HS-27A (cell line): ENCODE data around the gene CASQ1.

Source experiments
- DNase-seq: peaks from one replicate; pipeline ENCODE4 v3.0.0-alpha.2; 2012; ENCODE audit warnings: low read depth, missing footprints

Gene CASQ1

GRCh38 chr1:160168609-160169369 lies 21.6 kb upstream of the CASQ1 start:
- no peak for DNase-seq

DNA sequence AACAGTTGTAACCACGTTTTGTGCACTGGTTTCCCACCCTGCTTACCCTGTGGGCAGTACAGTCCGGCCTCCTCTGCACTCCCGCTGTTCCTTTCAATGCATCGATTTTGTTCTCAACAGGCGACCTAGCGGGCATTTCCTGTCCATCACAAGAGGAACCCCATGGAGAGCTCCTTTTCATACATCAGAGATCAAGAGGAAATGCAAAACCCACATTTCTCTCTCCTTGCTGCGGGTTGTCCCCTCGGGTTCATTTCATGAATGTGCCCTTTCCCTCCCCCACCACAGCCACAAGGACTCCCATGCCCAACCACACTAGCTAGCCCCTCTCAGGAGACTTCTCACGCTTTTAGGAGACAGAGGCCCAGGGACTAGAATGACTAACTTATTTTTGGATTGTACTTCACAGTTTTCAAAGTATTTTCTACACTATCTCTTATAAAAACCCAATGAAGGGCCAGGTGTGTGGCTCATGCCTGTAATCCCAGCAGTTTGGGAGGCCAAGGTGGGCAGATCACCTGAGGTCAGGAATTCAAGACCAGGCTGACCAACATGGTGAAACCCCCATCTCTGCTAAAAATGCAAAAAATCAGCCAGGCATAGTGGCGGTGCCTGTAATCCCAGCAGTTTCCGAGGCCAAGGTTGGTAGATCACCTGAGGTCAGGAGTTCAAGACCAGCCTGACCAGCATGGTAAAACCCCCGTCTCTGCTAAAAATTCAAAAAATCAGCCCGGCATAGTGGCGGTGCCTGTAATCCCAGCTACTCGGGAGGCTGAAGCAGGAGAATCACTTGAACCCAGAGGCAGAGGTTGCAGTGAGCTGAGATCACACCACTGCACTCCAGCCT lies 20.6 kb upstream of the CASQ1 start:
- DNase-seq = no peak

GRCh38 chr1:160171354-160171753 lies 19.0 kb upstream of the CASQ1 start:
- DNase-seq = no peak

DNA sequence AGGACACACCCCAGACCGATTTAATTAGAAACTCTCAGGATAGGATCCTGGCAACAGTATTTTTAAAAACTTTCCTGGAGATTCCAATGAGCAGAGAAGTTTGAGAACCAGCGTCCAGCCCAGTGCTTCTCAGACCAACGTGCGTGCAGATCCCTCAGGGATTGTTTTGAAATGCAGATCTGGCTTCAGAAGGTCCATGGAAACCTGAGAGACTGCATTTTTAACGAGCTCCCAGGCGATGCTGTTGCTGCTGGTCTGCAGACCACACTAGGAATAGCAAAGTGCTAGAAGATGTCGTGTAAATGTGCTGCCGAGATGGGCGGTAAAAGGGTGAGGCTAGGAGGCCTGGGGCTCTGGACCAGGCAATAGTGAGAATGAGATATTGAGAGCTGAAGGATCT lies 18.4 kb upstream of the CASQ1 start:
- DNase-seq = no peak

DNA sequence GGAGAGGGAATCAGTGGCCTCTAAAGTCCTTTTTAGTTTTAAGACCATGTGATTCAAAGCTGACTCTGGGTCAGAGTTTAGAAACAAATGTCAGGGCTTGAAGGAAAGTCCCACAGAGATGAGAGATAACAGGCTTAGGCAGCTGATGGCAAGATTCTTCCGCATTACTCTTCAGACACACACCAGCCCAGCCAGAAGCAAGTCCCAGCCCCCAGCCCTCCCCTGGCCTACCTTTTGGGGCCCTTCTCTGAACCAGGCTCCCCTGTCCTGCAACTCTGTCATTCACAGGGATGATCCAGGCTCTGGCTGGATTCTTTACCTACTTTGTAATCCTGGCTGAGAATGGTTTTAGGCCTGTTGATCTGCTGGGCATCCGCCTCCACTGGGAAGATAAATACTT lies 13.1 kb upstream of the CASQ1 start:
- no peak for DNase-seq

- no peak for DNase-seq
Measured at GRCh38 chr1:160177667-160178066, 12.7 kb upstream of the CASQ1 start.

DNA sequence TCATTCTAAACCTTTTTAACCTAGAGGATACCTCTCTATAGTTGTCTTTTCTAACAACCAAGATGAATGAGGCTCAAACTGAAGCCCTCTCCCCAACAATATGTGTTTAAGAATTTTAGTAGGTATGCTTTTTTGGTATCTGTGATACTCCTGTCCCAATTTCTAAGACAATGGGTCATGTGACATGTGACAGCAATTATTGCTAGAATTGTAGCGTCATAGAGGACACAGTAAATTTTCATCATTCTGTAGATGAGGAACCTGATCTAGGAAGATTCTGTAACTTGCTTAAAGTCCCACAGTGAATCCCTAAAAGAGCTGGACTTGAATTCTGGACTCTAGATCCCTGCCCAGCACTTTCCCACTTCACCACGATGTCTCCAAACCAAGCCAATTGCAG lies 11.6 kb upstream of the CASQ1 start:
- no peak for DNase-seq

- DNase-seq = no peak
Measured at GRCh38 chr1:160179336-160179735, 11.0 kb upstream of the CASQ1 start.

DNA sequence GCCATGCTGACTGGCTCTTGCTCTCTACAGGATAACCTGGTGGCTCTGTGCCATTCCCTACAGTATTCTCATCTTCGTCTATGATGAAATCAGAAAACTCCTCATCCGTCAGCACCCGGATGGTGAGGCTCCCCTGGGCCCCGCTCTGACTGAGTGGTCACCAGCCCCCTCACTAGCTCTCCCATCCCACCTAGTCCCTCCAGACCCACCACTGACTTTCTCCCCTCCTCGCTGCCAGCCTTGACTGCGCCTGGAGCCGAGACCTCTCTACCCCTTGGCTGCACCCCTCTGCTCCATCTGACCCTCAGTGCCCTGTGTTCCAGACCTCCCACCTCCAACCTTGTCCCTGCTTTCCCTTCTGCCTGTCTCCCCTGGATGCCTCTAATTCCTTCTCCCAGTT lies 4.1 kb upstream of the CASQ1 start:
- DNase-seq = no peak

GRCh38 chr1:160186729-160187128 lies 3.6 kb upstream of the CASQ1 start:
- DNase-seq = no peak

DNA sequence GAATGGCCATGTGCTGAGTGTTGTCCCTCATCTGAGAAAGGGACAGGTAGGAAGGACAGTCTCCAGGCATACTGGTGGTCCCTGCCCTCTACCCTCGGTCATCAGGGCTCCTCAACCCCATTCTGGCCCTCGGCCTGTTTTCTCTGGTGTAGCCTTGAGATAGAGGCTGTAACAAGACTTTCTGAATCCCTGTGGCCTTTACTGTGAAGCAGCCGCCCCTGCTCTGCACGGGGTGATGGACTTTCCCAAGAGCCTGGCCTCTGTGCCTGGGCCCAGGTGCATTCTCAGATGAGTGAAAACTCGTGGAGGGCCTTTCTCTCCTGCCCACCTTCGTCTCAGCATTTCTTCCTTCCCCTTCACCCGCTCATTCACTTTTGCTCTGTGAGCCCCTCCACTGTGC lies 3.0 kb upstream of the CASQ1 start:
- no peak for DNase-seq

DNA sequence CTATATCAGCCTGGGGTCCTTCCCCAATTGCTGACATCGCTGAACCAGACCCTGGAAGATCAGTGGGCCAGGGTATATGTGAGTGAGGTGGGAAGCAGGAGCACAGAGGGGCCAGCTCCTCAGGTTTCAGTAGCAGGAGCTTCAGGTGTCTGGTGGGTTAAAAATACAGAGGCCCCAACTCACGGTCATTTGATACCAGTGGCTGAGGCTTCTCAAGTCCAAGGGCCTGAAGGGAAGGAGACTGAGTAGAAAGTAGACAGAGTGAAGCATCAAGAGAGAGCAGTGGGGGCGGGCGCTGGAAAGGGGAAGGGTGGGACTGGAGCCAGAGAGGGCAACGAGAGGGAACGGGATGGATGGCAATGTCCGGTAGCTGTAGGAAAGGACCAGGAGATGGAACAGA lies 2.0 kb upstream of the CASQ1 start:
- DNase-seq = no peak

DNA sequence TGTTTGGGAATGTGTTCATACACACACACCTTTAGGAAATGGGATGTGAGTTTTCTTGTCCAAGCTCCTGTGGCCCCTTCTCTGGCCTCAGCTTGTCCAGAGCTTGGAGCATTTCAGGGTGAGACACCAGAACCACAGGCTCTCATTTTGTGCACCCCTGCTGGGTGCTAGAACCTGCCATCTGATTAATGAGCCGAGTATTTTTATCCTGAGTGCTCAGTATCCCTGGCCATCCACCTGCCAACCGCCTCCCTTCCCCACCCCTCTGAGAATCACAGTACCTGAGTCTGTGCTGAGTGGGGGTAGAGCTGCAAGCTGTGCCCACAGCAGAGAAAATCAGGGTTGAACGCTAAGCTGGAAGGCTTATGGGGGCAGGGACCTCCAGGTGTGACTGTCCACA lies 1.4 kb downstream of the CASQ1 start:
- DNase-seq = no peak

DNA sequence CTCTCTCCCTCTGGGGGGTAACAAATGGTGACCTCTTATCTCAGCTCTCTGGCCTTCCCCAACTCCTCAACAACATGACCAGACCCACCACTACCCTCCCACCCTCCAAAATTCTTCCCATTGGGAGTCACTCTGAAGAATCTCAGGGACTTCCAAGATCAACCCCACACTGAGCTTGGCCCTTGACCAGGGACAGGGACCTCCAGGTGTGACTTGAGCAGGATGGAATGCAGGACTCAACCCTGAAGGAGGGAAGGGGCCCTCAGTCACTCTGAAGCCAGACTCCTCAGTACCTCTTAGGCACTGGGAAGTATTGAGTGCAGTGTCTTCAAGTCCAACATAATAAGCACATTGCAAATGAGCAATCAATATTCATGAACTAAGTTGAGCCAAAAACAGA lies 1.9 kb downstream of the CASQ1 start:
- DNase-seq = no peak

DNA sequence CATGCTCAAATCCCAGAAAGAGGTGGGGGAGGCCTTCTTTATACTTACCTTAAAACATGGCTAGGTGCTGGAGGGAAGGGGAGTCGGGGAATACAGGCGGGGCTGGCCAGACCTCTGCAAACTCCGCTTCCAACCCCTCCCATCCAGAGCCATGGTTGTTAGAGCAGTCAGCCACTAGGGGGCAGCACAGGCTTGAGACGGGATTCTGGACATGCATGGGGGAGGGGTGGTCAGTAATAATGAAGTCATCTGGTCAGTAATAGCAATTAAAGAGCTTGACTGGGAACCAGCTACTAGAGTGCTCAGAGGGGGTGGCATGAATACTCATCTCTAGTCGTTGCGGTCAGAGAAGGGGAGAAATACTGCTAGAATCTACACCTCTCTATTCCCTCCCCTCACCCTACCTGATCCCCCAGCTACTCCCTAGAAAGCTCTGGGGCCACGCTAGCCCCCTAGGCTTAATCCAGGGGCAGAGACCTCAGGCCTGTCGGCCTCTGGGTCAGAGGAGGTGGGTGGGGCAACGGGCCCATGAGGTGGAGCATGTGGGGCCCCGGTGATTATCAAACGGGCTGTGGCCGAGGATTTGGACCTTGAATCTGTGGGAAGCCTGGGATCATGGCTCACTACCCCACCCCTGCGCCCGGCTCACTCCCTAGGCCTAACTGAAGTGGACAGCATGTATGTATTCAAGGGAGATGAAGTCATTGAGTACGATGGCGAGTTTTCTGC lies 2.9 kb downstream of the CASQ1 start:
- DNase-seq = peak; percentile 49

GRCh38 chr1:160193832-160194736 lies 3.7 kb downstream of the CASQ1 start:
- no peak for DNase-seq

GRCh38 chr1:160194737-160195059 lies 4.3 kb downstream of the CASQ1 start:
- DNase-seq = no peak

GRCh38 chr1:160196143-160196542 lies 5.8 kb downstream of the CASQ1 start:
- DNase-seq = no peak

GRCh38 chr1:160197231-160197630 lies 6.9 kb downstream of the CASQ1 start:
- no peak for DNase-seq

DNA sequence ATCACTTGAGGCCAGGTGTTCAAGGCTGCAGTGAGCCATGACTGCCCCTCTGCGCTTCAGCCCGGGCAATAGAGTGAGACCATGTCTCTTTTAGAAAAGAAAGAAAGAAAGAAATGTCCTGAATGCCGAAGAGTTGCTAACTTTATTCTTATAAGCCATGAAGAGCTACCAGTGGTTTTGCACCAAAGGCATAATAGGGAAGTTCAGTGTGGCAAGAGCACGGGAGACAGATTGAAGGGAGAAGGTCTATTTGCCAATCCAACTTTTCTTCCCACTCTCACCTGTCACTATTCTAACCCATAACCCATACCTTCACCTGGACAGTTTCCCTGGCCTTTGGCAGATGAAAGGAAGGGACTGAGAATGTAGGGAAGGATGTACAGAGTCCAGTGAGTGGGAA lies 10.4 kb downstream of the CASQ1 start:
- DNase-seq = no peak

DNA sequence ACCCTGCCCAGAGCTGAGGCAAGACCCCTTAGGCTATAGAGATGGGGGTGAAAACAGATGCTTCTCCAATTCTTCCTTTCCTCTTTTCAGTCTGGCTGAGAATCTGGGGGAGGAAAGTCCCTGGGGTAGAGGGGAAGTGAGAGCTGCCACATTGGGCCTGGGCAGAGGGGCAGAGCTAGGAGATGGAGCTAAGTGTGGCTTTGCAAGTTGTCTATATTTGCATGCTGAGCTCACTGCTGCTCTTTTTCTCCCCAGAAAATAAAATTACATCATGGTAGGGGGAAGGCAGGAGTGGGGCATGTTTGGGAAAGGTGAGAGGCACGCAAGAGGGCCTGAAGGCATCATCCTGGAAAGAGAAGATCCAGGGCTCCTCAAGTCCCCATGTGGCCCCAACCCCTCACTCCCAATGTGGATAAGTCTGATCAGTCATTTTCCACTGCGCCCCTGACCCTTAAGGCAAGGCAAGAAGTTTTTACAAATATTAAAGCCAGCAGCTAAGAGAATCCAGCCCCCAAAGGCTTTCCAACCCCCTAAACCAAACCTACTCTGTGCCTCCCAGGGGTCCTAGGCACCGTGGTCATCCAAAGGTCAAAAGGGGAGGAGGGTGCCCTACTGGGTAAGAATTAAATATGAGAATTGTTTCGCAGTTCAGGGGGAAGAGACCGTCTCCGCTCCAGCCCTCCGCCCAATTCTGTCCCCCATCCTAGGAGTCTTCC lies 14.3 kb downstream of the CASQ1 start:
- DNase-seq = no peak
